GM21367 (cell line): ENCODE measurements around the gene STAB1.

Experiments used
- ATAC-seq: cut with Tn5 transposase; IDR thresholded peaks from one replicate; pipeline ENCODE4 v1.9.1; 2021; ENCODE audit not compliant: unreplicated experiment

The STAB1 gene

DNA sequence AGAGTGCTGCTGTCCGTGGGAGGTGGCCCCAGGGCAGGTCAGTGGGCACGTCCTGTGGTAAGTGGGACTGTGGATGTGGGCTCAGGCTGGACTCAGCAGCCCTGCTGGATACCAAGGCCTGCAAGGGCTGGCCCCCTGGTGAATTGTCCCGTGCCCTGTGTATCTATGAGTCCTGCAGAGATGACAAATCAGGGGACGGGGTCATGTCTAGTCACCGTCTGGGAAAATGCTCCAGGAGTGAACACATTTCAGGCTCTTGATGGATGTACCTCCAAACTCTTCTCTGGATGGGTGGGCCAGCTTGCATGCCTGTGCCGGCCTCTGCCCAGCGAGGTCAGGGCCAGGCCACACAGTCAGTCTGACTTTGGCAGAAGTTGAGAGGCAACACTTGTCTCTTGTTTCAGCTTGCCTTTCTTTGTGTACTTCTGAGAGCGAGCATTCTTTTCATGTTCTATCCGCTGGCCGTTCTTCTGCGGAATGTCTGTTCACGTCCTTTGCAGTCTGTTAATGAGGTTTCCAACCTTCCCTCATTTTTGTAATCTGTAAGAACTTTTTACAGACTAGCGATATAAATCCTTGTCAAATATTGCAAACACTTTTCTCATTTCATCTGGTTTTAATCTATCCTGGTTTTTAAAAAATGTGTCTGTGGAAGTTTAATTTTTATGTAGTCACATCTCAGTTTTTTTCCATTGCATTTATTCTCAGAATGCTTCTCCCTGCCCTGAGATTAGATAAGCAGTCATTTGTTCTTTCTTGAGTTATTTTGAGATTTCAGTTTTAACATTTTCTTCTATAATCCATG, 11.4 kb upstream of the STAB1 start:
- no peak for ATAC-seq

DNA sequence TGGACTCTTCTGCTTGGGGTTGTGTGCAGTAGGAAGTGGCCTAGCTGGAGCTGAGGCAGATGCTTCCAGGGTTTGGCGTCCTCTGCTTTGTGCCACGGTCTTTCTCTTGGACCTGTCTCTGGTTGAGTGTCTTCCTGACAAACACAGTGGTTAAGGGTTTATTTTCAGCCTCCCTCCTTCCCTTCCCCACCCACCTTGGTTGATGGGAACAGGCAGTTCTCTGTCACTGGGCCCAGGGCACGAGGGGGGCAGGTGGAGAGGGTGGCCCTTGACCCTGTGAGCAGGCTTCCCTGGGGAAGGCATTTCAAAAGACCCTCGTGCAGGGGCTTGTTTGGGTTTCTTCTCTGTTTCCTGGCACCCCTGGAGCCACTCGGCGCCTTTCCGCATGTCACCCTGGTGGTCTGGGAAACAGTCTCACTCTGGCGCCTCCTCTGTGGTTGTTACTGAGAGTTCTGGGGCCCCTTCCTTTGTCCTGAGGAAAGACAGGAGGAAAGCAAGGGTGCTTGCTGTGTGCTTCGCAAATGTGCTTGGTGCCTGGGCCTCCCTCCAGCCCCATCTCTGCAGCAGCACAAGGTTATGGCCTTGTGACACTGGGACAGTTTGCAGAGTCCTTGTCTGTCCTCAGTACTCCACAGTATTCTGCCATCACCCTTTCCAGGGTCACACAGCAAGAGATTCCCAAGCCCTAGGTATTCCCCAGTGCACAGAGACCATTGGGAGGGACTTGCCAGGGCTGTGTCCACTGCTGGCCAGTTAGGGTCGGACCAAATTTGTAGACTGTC, 10.3 kb upstream of the STAB1 start:
- no peak for ATAC-seq

DNA sequence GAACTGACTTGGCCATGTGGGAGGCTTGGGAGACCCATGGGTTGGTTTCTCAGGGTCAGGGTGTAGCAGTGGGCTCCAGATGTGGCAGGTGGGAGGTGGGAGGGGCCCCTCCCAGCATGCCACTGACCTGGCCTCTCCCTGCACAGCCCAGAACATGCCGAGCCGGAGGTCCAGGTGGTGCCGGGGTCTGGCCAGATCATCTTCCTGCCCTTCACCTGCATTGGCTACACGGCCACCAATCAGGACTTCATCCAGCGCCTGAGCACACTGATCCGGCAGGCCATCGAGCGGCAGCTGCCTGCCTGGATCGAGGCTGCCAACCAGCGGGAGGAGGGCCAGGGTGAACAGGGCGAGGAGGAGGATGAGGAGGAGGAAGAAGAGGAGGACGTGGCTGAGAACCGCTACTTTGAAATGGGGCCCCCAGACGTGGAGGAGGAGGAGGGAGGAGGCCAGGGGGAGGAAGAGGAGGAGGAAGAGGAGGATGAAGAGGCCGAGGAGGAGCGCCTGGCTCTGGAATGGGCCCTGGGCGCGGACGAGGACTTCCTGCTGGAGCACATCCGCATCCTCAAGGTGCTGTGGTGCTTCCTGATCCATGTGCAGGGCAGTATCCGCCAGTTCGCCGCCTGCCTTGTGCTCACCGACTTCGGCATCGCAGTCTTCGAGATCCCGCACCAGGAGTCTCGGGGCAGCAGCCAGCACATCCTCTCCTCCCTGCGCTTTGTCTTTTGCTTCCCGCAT, 7.9 kb upstream of the STAB1 start:
- no peak for ATAC-seq

DNA sequence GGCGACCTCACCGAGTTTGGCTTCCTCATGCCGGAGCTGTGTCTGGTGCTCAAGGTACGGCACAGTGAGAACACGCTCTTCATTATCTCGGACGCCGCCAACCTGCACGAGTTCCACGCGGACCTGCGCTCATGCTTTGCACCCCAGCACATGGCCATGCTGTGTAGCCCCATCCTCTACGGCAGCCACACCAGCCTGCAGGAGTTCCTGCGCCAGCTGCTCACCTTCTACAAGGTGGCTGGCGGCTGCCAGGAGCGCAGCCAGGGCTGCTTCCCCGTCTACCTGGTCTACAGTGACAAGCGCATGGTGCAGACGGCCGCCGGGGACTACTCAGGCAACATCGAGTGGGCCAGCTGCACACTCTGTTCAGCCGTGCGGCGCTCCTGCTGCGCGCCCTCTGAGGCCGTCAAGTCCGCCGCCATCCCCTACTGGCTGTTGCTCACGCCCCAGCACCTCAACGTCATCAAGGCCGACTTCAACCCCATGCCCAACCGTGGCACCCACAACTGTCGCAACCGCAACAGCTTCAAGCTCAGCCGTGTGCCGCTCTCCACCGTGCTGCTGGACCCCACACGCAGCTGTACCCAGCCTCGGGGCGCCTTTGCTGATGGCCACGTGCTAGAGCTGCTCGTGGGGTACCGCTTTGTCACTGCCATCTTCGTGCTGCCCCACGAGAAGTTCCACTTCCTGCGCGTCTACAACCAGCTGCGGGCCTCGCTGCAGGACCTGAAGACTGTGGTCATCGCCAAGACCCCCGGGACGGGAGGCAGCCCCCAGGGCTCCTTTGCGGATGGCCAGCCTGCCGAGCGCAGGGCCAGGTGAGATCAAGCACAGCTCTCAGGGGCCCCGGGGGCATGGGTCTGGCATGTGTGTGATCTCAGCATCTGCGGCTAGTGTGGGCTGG, 7.1 kb upstream of the STAB1 start:
- ATAC-seq, result no peak

DNA sequence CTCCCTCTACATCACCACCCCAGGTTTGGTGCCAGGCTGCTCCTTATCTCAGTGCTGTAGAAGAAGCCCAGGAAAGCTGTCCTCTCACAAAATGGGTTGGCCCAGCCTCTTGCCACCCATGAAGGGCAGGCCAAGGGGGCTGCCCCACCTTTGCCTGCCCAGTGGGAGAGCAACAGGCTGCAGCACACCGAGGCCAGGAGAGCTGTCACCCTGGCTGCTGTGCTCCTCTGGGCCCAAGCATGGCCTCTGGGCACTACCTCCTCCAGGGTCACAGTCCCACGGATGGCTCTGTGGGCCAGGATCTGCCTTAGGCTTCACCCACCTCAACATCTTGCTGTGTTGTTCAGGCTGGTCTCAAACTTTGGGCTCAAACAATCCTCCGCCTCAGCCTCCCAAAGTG, 6.4 kb upstream of the STAB1 start:
- ATAC-seq, result no peak

DNA sequence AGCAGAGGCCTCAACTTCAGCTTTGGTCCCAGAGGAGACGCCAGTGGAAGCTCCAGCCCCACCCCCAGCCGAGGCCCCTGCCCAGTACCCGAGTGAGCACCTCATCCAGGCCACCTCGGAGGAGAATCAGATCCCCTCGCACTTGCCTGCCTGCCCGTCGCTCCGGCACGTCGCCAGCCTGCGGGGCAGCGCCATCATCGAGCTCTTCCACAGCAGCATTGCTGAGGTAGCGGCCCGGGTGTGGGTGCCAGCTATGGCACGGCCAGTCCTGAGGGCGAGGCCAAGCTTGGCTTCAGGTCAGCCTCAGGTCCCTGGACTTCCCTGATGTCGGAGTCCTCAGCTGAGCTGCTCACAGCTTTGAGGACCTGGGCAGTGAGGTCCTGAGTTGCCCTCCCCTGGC, 5.7 kb upstream of the STAB1 start:
- no peak for ATAC-seq

DNA sequence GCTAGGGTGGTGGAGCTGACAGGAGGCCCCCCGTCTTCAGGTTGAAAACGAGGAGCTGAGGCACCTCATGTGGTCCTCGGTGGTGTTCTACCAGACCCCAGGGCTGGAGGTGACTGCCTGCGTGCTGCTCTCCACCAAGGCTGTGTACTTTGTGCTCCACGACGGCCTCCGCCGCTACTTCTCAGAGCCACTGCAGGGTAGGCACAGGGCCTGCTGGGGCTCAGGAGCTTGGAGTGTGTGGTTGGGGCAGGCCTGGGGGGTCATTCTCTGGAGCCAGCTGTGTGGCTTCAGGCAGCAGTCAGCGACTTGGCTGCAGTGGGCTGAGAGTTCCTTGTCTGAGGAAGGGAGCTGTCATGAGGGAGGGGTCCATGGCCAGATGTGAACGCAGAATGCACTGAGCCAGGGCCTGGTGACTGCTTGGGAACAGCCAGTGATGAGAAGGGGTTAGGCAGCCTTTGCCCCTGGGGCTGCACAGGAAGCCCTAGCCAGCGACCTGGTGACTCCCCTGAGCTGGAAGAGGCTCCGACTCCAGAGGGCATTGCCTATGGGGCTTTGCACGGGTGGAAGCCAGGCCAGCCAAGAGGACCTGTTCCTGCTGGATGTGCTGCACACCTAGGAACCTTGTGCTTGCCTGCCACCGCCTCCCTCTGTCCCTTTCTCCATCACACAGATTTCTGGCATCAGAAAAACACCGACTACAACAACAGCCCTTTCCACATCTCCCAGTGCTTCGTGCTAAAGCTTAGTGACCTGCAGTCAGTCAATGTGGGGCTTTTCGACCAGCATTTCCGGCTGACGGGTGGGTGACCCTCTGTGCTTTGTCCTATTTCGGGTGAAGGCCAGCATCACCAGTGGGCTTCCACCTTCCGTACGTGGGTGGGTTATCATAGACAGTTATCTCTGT, 4.9 kb upstream of the STAB1 start:
- no peak for ATAC-seq

DNA sequence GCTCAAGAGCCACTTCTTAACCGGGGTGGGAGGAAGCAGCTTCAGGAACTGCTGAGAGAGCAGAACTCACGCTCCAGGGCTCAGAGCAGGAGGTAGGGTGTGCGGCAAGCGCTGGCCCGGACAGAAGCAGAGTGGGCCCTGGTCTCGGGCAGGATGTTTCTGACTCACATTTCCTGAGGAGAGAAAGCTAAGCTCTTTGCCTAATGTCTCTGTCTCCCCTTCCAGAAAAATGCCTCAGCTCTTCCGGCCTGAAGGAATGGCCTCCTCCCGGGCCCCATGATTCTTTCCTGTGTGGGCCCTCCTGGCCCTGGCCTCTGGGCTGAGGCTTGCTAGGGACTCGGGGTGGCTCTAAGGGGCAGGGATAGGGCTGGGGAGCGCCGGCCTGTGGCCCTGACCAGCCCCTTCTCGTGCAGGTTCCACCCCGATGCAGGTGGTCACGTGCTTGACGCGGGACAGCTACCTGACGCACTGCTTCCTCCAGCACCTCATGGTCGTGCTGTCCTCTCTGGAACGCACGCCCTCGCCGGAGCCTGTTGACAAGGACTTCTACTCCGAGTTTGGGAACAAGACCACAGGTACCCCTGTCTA, 4.1 kb upstream of the STAB1 start:
- no peak for ATAC-seq

DNA sequence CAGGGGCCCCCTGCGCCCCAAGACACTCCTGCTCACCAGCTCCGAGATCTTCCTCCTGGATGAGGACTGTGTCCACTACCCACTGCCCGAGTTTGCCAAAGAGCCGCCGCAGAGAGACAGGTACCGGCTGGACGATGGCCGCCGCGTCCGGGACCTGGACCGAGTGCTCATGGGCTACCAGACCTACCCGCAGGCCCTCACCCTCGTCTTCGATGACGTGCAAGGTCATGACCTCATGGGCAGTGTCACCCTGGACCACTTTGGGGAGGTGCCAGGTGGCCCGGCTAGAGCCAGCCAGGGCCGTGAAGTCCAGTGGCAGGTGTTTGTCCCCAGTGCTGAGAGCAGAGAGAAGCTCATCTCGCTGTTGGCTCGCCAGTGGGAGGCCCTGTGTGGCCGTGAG, 3.1 kb upstream of the STAB1 start:
- ATAC-seq, result no peak

DNA sequence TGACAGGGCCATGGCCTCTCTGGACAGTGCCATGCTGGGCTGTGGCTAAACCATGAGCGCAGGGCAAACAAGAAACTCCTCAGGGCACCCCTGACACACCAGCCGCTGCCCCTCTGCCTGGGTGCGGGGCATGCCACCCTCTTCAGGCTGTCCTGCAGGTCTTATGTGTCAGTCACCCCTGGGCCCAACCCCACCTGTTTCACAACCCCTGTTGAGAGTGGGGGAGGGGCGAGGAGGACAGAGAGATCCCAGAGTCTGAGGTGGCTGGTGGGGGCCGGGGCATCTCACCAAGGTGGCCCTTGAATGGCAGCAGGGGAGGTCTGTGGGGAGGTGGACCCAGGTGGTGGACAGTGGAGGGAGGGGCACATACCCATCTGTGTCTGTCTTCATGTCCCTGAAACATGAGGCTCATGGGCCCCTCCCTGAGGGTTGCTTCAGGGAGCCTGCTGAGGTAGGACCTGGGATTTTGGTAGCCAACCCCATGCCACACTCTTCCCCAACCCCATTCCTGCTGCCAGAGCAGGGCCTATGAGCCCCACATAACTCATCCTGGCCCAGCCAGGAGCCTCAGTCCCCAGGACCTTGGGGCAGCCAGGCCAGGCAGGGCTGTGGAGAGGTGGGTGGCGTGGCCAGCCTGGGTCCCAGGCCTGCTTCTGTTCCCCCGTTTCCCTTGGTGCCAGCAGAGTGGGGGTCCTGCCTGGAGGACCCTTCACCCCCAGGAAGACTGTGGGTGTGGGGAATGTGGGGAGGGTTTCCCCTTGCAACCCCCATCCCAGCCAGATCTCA, 1.7 kb upstream of the STAB1 start:
- no peak for ATAC-seq

DNA sequence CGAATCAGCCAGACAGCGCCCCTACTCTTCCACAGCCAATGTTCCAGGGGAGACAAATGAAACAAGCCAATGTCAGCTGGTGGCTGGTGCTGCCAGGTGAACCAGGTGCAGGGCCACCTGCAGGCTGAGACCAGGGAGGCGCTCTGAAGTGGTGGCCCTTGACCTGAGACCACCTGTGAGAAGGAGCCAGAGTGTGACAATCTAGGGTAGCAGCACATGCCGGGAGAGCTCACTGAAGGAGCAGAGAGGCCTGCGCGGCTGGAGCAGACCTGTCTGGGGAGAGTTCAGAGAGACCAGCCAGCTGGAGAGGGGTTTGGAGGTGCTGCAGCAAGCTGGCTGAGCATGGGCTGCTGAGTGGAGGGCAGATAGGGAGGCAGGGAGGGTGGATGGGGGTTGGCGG, 693 bp upstream of the STAB1 start:
- ATAC-seq, result no peak

DNA sequence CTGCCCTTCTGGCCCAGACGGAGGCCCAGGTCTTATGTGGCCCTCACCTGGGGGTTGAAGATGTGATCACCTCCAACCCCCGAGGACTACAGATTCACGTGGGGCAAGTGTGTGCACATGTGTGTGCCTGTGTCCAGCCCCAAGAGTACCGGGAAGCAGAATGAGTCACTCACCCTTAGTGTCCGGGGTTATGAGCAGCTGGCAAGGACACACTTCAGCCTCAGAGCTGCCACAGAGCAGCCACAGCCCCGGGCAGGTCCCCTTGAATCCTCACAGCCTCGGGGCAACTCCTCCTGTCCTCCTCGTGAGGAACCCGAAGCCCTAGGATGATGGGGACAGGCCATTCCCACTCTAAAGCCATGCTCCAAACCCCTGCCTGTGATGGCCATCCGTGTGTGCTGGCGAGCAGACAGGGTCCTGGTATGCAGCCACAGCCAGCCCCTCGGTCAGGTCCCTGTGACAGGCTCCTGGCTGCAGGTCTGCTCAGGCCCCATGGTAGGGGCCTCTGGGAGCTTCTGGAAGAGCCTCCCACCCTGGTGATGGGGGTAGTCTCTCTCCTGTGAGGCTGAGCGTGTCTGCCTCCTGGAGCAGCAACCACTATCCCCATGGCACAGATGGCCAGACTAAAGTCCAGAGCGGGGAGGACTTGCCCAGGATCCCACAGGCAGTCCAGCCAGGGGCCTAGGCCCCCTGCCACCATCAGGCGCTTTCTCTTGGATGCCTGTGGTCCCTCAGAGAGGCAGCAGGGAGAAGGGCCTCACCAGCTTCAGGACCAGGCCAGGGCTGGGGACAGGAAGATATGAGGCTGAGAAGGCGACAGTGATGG, 852 bp downstream of the STAB1 start:
- no peak for ATAC-seq

DNA sequence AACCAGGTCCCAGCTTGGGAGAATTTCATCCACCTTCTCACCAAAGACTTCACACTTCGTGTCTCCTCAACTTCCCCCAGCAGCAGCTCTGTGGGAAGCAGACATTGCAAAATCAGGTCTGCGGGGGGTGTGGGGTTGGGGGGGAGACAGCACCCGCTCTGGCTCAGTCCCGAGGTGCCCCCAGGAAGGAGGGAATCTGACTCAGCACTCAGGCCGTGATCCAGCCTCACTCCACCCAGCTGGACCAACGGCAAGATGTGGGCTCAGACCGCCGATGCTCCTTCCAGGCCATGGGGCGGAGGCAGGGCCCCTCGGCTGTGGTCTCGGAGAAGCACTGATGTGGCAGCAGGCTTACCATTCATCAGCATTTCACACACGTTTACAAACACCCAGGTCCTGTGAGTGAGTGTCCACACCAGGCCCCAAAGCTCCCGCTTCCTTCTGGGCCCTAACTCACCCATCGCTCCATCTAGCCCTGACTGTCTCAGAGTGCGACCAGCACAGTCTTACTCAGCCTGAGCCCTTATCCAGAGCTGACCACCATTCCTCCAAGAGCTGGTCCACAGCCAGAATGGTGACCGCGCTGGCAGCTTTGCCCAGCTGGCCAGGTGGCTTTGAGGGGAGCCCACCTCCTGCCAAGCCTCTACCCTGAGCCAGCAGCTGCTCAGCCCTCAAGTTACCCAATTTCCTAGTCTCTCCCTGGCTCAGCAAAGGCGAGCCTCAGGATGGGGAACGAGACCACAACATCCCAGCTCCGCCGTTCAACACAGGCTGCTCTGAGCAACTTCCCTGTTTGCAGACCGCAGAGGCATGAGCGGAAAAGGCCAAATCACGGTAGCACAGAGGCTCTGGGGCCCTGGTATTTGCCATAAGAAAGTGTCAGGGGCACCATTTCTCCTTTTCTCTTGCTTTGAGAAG, 3.3 kb downstream of the STAB1 start:
- ATAC-seq, result no peak

DNA sequence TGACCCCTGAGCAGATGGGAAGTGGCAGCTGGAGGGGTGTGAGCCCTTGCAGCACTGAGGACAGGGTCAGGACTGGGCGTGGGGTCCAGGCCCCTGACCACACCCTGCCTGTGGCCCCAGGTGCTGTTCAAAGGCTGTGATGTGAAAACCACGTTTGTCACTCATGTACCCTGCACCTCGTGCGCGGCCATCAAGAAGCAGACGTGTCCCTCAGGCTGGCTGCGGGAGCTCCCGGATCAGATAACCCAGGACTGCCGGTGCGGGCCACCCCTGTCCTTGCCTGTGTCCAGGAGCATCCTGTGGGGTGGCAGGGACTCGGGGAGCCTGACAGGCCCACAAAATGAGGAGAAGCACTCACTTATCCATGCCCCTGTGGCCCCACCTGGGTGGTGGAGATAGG, 5.9 kb downstream of the STAB1 start:
- no peak for ATAC-seq

DNA sequence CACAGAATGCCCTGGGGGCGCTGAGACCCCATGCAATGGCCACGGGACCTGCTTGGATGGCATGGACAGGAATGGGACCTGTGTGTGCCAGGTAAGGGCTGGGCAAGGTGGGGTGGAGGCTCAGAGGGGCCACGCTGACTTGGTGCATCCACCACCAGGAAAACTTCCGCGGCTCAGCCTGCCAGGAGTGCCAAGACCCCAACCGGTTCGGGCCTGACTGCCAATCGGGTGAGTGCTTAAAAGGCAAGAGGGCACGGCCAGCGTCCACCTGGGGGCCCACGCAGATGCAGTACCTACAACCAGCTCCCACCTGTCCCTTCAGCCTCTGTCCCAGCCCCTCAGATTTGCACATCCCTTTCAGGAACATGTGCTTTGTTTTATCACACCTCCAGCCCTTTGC, 6.9 kb downstream of the STAB1 start:
- ATAC-seq, result no peak

DNA sequence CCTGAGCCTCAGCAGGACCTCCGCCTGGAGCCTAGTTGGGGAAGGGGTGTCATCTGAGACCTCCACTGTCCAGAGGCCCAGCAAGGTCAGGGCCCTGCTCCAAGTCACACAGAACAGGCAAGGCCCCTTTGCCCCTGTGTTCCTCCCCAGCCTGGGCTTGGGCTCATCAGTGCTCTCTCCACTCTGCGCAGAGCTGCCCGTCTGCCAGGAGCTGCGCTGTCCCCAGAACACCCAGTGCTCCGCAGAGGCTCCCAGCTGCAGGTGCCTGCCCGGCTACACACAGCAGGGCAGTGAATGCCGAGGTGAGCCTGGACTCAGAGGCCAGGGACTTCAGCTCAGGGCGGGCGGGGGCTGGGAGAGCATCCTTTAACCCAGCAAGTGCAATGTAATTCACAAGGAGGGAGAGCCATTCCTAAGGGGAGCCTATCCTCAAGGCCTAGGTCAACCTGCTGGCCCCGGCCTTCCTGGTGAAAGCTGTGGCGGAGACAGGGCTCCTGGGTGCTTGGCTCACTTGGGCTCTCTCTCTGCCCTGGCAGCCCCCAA, 7.7 kb downstream of the STAB1 start:
- no peak for ATAC-seq
